Endothelial cell of umbilical vein (primary cell): Measurements from ENCODE around the gene SLC5A3.

Experiments used
- CTCF ChIP-seq, 2 donors: IDR thresholded peaks; 1 replicate in 1 of 2; 2 replicates in 1 of 2; pipeline ENCODE4 v1.5.1; 2011; ENCODE audit warnings: low read length in 2 of 2, mild to moderate bottlenecking in 2 of 2, moderate library complexity in 2 of 2, control low read depth in 1 of 2, inconsistent platforms in 1 of 2, low read depth in 1 of 2; ENCODE audit not compliant: insufficient read depth in 1 of 2; ENCODE audit errors: extremely low read depth in 1 of 2
- EZH2 ChIP-seq: IDR thresholded peaks from 2 replicates; pipeline ENCODE4 v1.6.1; 2012; ENCODE audit warnings: borderline replicate concordance, low read depth, mild to moderate bottlenecking, moderate library complexity, low read length, inconsistent platforms; ENCODE audit not compliant: severe bottlenecking
- FOS ChIP-seq: IDR thresholded peaks from 2 replicates; pipeline ENCODE4 v1.6.1; 2011; ENCODE audit warnings: mild to moderate bottlenecking, low read length, moderate library complexity, borderline replicate concordance; ENCODE audit not compliant: insufficient read depth
- GATA2 ChIP-seq: IDR thresholded peaks from 2 replicates; pipeline ENCODE4 v1.7.0; 2011; ENCODE audit warnings: low read depth, mild to moderate bottlenecking, moderate library complexity, mixed read lengths, low read length; ENCODE audit not compliant: insufficient read length, insufficient read depth
- JUN ChIP-seq: IDR thresholded peaks from 2 replicates; pipeline ENCODE4 v1.6.1; 2011; ENCODE audit warnings: borderline replicate concordance, low read depth; ENCODE audit not compliant: insufficient read length, insufficient read depth
- MAX ChIP-seq: IDR thresholded peaks from 2 replicates; pipeline ENCODE4 v1.6.1; 2011; ENCODE audit not compliant: insufficient read depth, insufficient read length
- MYC ChIP-seq: IDR thresholded peaks from one replicate; pipeline ENCODE4 v1.6.1; 2011; ENCODE audit warnings: mild to moderate bottlenecking, low read depth, low read length
- POLR2A ChIP-seq: IDR thresholded peaks from 2 replicates; pipeline ENCODE4 v1.6.1; 2012; ENCODE audit warnings: low read depth, mild to moderate bottlenecking, control low read depth, low read length
- POLR2AphosphoS5 ChIP-seq: IDR thresholded peaks from 2 replicates; pipeline ENCODE4 v1.6.1; 2012; ENCODE audit warnings: low read depth, mild to moderate bottlenecking, control low read depth, low read length, moderate library complexity; ENCODE audit not compliant: insufficient read depth

GRCh38 chr21:34027721-34028461 is 45.5 kb upstream of the SLC5A3 start:
- TF ChIP-seq POLR2AphosphoS5 (no peak), CTCF (IDR thresholded peaks at IDR 0.05; ENCODE audit: extremely low read depth in 1 of 2, insufficient read depth in 1 of 2, low read depth in 1 of 2, low read length in 2 of 2) (no peak), POLR2A (no peak), EZH2 (no peak), JUN (no peak), GATA2 (no peak), MAX (no peak), FOS (no peak), MYC (no peak)
